DOHH2 (cell line): Measurements from ENCODE around the gene TJP1.

Experiments used
- H3F3A ChIP-seq: fragments of 200-600 bp; sonication (generic), shearing (Covaris generic); 2 replicates; pipeline ENCODE4 v1.6.0; 2016; ENCODE audit warnings: antibody characterized with exemption, mild to moderate bottlenecking; ENCODE audit not compliant: control insufficient read depth, insufficient read depth
- H3K27ac ChIP-seq: fragments of 200-600 bp; sonication (generic); 2 replicates; pipeline ENCODE4 v1.5.1; 2014; ENCODE audit warnings: low read depth, mild to moderate bottlenecking, low read length, moderate library complexity
- H3K27me3 ChIP-seq: fragments of 200-600 bp; sonication (generic); 2 replicates; pipeline ENCODE4 v1.6.1; 2014; ENCODE audit warnings: mild to moderate bottlenecking, low read length, mixed read lengths; ENCODE audit not compliant: control insufficient read depth
- H3K36me3 ChIP-seq: fragments of 200-600 bp; sonication (generic); 2 replicates; pipeline ENCODE4 v1.6.1; 2014; ENCODE audit warnings: mild to moderate bottlenecking, low read length, moderate library complexity, mixed read lengths; ENCODE audit not compliant: control insufficient read depth
- H3K4me1 ChIP-seq: fragments of 200-600 bp; sonication (generic); 2 replicates; pipeline ENCODE4 v1.6.1; 2014; ENCODE audit warnings: mild to moderate bottlenecking, low read length, mixed read lengths; ENCODE audit not compliant: control insufficient read depth
- H3K4me2 ChIP-seq: fragments of 200-600 bp; sonication (generic); 2 replicates; pipeline ENCODE4 v1.6.0; 2014; ENCODE audit warnings: mild to moderate bottlenecking, low read length, moderate library complexity
- H3K4me3 ChIP-seq: fragments of 200-600 bp; sonication (generic); 2 replicates; pipeline ENCODE4 v1.5.1; 2014; ENCODE audit warnings: mild to moderate bottlenecking, low read length, mixed read lengths
- H3K79me2 ChIP-seq: fragments of 200-600 bp; sonication (generic); 2 replicates; pipeline ENCODE4 v1.6.1; 2014; ENCODE audit warnings: mild to moderate bottlenecking, low read length, mixed read lengths; ENCODE audit not compliant: control insufficient read depth
- H3K9me2 ChIP-seq: fragments of 200-600 bp; sonication (generic); replicated peaks from 2 replicates; pipeline ENCODE4 v1.6.1; 2014; ENCODE audit warnings: mild to moderate bottlenecking, low read length, mixed read lengths; ENCODE audit not compliant: control insufficient read depth
- H3K9me3 ChIP-seq: fragments of 200-600 bp; sonication (generic); 2 replicates; pipeline ENCODE4 v1.6.1; 2014; ENCODE audit warnings: antibody characterized with exemption, low read length, mixed read lengths; ENCODE audit not compliant: control insufficient read depth, insufficient read depth
- H4K20me1 ChIP-seq: fragments of 200-600 bp; sonication (generic); 2 replicates; pipeline ENCODE4 v1.6.0; 2014; ENCODE audit warnings: low read depth, mild to moderate bottlenecking, antibody characterized with exemption, low read length, moderate library complexity; ENCODE audit not compliant: control insufficient read depth, insufficient read depth
- CTCF ChIP-seq: fragments of 200-600 bp; sonication (generic); IDR thresholded peaks from one replicate; pipeline ENCODE4 v1.5.1; 2014; ENCODE audit warnings: antibody characterized with exemption, mild to moderate bottlenecking, low read depth, low read length; ENCODE audit not compliant: poor library complexity, severe bottlenecking
- EZH2phosphoT487 ChIP-seq: fragments of 200-600 bp; sonication (generic); IDR thresholded peaks from 2 replicates; pipeline ENCODE4 v1.6.1; 2017; ENCODE audit warnings: borderline replicate concordance, mild to moderate bottlenecking, antibody characterized with exemption, low read length, moderate library complexity, mixed read lengths

TJP1 gene

GRCh38 chr15:29822100-29822683 lies at the start of gene TJP1:
TSS of gene TJP1 (minus strand) at chr15:29822468. CDS start at chr15:29822028, 440 bp downstream.
- Histone ChIP-seq H4K20me1 (no peaks in the 10 kb centered on the region), H3K9me2 (no peaks in the 10 kb centered on the region), H3K27me3 (peaks cover 54% of the 10 kb centered on the region), H3K9me3 (no peaks in the 10 kb centered on the region), H3K4me2 (no peak within 1 kb of the TSS), H3K4me3 (no peak within 1 kb of the TSS), H3K4me1 (peaks cover 30% of the 10 kb centered on the region), H3K36me3 (no peaks in the 10 kb centered on the region), H3F3A (peaks cover 20% of the 10 kb centered on the region), H3K79me2 (no peaks in the 10 kb centered on the region), H3K27ac (no peak within 1 kb of the TSS)
- no peak for TF ChIP-seq EZH2phosphoT487
- no peak for TF ChIP-seq CTCF

- no peak overlapping the region for H3K27ac ChIP-seq
- H3K27me3 ChIP-seq: peaks cover 2% of the 10 kb centered on the region; the same call in 1 of the 2 replicates
- TF ChIP-seq EZH2phosphoT487: no peak
- no peak for TF ChIP-seq CTCF
- H3K9me2 ChIP-seq: no peaks in the 10 kb centered on the region
- no peak overlapping the region for H3K4me2 ChIP-seq
- H3K36me3 ChIP-seq: no peaks in the 10 kb centered on the region
- H3K4me3 ChIP-seq: no peak overlapping the region
- no peaks in the 10 kb centered on the region for H4K20me1 ChIP-seq
- no peaks in the 10 kb centered on the region for H3K4me1 ChIP-seq
- H3K9me3 ChIP-seq: no peaks in the 10 kb centered on the region
- H3K79me2 ChIP-seq: no peaks in the 10 kb centered on the region
- H3F3A ChIP-seq: no peaks in the 10 kb centered on the region
These were observed 49.1 kb upstream of the TJP1 start for GRCh38 chr15:29871401-29871800.

- TF ChIP-seq EZH2phosphoT487: no peak
- no peak for TF ChIP-seq CTCF
- Histone ChIP-seq H3K4me1 (no peaks in the 10 kb centered on the region), H3K79me2 (no peaks in the 10 kb centered on the region), H3K27ac (no peak overlapping the region), H3K4me2 (no peak overlapping the region), H3K27me3 (peaks cover 8% of the 10 kb centered on the region), H3K4me3 (no peak overlapping the region), H3K9me2 (no peaks in the 10 kb centered on the region), H4K20me1 (no peaks in the 10 kb centered on the region), H3F3A (no peaks in the 10 kb centered on the region), H3K9me3 (no peaks in the 10 kb centered on the region), H3K36me3 (no peaks in the 10 kb centered on the region)
These were observed 48.4 kb upstream of the TJP1 start for GRCh38 chr15:29870495-29871151.
